Activated naive CD4-positive, alpha-beta T cell treated with anti-CD3 and anti-CD28 coated beads for 36 hours (primary cell): ENCODE data around the gene ARHGEF16. TPM values are rescaled to one million over a fixed set of nuclear protein-coding genes. Genes with fewer than 3 reads are reported as not detected.

Experiments used
- CTCF ChIA-PET: fragments of 350-600 bp; sonication (Branson Sonifier 250); formaldehyde crosslinking; loops from one replicate; lab custom pipeline; 2021; ENCODE audit warnings: antibody characterized with exemption; lab: Charles Lee
- DNase-seq: peaks from one replicate; pipeline ENCODE4 v3.0.0-alpha.2; 2020
- H3K27ac Mint-ChIP-seq: one replicate; pipeline ENCODE4 v1.8.0; 2021; ENCODE audit warnings: mild to moderate bottlenecking, mixed read lengths
- H3K27me3 Mint-ChIP-seq: one replicate; pipeline ENCODE4 v1.8.0; 2021; ENCODE audit warnings: low read depth, mixed read lengths
- H3K36me3 Mint-ChIP-seq: one replicate; pipeline ENCODE4 v1.8.0; 2021; ENCODE audit warnings: low read depth, mixed read lengths
- H3K4me1 Mint-ChIP-seq: one replicate; pipeline ENCODE4 v1.8.0; 2021; ENCODE audit warnings: low read depth, mixed read lengths
- H3K4me3 Mint-ChIP-seq: one replicate; pipeline ENCODE4 v1.8.0; 2021; ENCODE audit warnings: mild to moderate bottlenecking, moderate library complexity, mixed read lengths
- H3K9me3 Mint-ChIP-seq: one replicate; pipeline ENCODE4 v1.8.0; 2021; ENCODE audit warnings: mixed read lengths
- intact Hi-C: fragments of 100-400 bp; cut with micrococcal nuclease; formaldehyde crosslinking; loops from one replicate; pipeline ENCODE4 v1.15.1; 2023
- total RNA-seq, 2 experiments: library from RNA; stranded (reverse); gene quantifications; one replicate each; pipeline ENCODE4 v1.2.3, GENCODE V29; 2021

ARHGEF16 gene
- total RNA-seq: under 1 TPM; 0.17 TPM

DNA sequence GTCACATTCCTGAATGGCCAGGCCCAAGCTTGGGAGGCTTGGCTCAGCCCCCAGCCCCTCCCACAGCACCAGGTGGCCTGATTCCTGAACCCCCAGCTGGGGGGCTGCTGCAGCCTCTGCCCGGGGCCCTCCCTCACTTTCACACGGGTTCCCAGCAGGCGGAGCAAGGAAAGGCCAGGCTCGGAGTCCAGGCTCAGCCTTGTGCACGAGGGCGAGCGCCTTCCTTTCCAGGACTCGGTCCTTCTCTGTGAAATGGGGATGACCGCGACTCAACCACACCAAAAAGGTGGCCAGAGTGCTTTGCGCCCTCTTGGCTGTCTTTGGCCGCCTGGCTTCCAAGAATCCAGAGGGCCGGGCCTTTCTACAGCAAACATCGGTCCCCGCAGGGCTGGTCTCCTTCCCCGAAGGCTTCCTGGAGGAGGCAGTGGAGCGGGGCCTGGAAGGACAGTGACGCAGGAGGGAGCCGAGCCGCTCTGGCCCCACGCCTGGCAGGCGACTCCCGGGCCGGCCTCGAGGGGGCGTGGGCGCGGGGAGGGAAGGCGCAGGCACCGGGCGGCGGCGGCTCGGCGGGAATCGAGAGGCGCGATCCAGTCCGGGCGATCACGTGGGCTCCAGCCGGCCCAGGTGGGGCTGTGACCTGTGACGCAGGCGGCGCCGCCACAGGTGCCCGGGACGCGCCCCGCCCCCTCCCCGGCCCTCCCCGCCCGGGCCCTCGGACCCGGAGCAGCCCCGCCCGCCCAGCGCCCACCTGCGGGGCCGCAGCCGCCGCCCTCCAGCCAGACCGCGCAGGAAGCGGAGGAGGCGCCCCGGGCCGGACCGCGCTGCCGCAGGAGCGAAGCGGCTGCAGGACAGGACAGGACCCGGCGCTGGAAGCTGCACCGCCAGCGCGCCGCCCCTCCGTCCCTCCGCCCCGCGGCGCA, at the start of gene ARHGEF16:
Gene ARHGEF16, plus strand, starts transcription at position 775 of the 920 bp plus-strand sequence. CDS start 8,420 bp downstream, outside the sequence.
- DNase-seq: peak; percentile 37
- H3K36me3 Mint-ChIP-seq: no peaks in the 10 kb centered on the region
- peaks cover 7% of the 10 kb centered on the region for H3K27me3 Mint-ChIP-seq
- intact Hi-C loops: loop anchor here (1.0 to 2.0 kb wide), 3 partner anchors 30 to 271 kb away; no protein-coding TSS in a partner anchor
- CTCF ChIA-PET: interaction anchor here (0.6 to 2.5 kb wide), 10 partner anchors 9 to 166 kb away, joined by 3 to 27 read pairs (median 6); no protein-coding TSS in a partner anchor
- no peak within 1 kb of the TSS for H3K27ac Mint-ChIP-seq
- H3K4me3 Mint-ChIP-seq: peak within 1 kb of the TSS; percentile 45
- H3K4me1 Mint-ChIP-seq: peaks cover 2% of the 10 kb centered on the region
- no peaks in the 10 kb centered on the region for H3K9me3 Mint-ChIP-seq

DNA sequence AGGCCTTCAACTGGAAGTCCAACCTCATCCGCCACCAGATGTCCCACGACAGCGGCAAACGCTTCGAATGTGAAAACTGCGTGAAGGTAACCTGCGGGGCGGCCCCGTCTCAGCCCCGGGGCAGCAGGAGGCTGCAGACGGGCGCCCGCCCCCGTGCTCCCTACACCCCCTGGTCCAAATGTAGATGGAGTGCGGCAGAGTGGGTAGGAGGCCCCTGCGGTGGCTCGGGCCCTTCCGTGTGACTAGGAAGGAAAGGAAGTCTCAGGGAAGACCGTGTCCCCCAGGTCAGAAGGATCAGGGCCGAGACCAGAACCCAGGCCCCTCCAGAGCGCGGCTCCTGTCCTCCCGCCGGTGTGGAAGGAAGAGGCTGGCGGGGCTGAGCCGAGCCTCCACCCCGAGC, 49.7 kb upstream of the ARHGEF16 start:
- CTCF ChIA-PET: no interaction called here
- no peak for DNase-seq
- Mint-ChIP-seq H3K4me1 (no peaks in the 10 kb centered on the region), H3K4me3 (no peak overlapping the region), H3K27ac (no peak overlapping the region), H3K36me3 (no peaks in the 10 kb centered on the region), H3K27me3 (no peaks in the 10 kb centered on the region), H3K9me3 (no peaks in the 10 kb centered on the region)
- intact Hi-C loops: no loop called here

DNA sequence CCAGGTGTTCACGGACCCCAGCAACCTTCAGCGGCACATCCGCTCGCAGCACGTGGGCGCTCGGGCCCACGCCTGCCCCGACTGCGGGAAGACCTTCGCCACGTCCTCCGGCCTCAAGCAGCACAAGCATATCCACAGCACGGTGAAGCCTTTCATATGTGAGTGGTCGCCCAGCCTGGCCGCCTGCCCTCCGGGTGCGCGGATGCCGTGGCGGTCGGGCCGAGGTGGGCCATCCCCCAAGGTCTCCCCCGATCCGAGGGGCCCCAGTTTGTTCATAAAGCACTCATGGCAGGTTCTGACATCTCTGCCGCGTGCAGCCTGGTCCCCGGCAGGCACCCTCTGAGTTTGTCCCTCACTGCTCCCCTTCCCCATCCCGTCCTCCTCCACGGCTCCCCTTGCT, 49.0 kb upstream of the ARHGEF16 start:
- no peak overlapping the region for H3K27ac Mint-ChIP-seq
- H3K4me3 Mint-ChIP-seq: no peak overlapping the region
- intact Hi-C loops: no loop called here
- no peaks in the 10 kb centered on the region for H3K9me3 Mint-ChIP-seq
- CTCF ChIA-PET: no interaction called here
- no peaks in the 10 kb centered on the region for H3K36me3 Mint-ChIP-seq
- no peaks in the 10 kb centered on the region for H3K27me3 Mint-ChIP-seq
- no peak for DNase-seq
- H3K4me1 Mint-ChIP-seq: no peaks in the 10 kb centered on the region

DNA sequence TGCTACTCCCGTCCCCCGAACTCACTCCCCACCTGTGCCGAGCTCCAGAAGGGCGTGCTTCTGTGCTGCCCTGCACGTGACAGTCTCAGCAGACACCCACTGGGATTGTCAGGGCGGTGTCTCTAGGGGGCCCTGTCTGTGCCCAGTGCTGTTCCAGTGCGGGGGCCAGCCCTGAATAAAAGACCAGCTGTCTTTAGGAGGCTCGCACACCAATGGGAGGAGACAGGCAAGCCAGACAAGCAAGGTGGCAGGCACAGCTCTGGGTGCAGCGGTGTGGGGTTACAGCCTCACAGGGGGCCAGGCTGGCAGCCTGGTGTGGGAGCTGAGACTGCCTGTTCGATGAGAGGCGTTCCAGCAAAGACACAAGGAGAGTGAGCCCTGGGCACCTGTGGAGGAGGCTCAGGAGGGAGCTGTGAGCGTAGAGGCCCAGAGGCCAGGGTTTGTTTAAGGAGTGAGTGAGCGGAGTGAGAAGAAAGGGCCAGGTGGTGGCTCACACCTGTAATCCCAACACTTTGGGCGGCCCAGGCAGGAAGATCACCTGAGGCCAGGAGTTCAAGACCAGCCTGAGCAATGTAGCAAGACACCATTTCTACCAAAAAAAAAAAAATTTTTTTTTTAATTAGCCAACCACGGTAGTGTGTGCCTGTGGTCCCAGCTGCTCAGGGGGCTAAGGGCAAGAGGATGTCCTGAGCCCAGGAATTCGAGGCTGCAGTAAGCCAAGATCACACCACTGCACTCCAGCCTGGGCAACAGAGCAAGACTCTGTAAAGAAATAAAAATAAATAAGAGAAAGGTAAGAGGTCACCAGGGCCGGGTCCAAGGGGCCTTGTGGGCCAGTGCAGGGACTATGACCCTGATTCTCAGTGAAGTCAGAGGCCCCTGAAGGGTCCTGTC, 48.2 kb upstream of the ARHGEF16 start:
- CTCF ChIA-PET: no interaction called here
- Mint-ChIP-seq H3K36me3 (no peaks in the 10 kb centered on the region), H3K4me1 (no peaks in the 10 kb centered on the region), H3K27ac (no peak overlapping the region), H3K9me3 (no peaks in the 10 kb centered on the region), H3K4me3 (no peak overlapping the region), H3K27me3 (no peaks in the 10 kb centered on the region)
- intact Hi-C loops: no loop called here
- DNase-seq: no peak

DNA sequence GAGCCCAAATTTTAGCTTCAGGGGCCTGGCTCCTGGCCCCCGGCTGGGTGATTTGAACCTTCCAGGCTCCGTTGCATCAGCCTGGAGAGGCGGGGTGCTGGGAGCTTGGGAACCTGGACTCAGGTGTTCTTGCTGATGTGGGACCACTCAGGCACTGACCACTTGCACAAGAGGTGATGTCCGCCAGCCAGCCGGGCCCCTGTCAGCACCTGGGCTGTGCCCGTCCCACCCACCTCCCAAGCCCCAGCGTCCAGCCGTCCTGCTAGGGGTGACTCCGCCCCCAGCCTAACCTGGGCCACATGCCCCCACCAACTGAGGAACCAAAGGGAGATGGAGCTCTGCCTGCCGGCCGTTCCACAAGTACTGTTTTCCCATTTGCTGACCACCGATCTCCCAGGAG, 47.4 kb upstream of the ARHGEF16 start:
- Mint-ChIP-seq H3K27me3 (no peaks in the 10 kb centered on the region), H3K4me1 (no peaks in the 10 kb centered on the region), H3K9me3 (no peaks in the 10 kb centered on the region), H3K36me3 (no peaks in the 10 kb centered on the region), H3K27ac (no peak overlapping the region), H3K4me3 (no peak overlapping the region)
- DNase-seq: no peak
- intact Hi-C loops: no loop called here
- CTCF ChIA-PET: no interaction called here

DNA sequence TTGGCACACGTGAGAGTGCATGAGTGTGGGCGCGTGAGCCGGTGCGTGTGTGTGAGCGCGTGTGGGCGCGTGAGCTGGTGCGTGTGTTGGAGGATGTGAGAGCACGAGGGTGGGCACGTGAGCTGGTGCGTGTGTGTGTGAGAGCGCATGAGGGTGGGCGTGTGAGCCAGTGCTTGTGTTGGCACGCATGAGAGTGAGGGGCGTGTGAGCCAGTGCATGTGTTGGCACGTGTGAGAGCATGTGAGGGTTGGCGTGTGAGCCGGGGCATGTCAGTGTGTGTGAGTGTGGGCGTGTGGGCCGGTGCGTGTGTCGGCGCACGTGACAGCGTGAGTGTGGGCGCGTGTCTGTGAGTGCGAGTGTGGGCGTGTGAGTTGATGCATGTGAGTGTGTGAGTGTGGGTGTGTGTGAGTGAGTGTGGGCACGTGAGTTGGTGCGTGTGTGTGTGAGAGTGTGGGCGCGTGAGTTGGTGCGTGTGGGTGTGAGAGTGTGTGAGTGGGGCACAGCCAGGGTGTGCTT, 45.7 kb upstream of the ARHGEF16 start:
- intact Hi-C loops: no loop called here
- Mint-ChIP-seq H3K4me1 (no peaks in the 10 kb centered on the region), H3K9me3 (no peaks in the 10 kb centered on the region), H3K27me3 (no peaks in the 10 kb centered on the region), H3K4me3 (no peak overlapping the region), H3K27ac (no peak overlapping the region), H3K36me3 (no peaks in the 10 kb centered on the region)
- no peak for DNase-seq
- CTCF ChIA-PET: no interaction called here

DNA sequence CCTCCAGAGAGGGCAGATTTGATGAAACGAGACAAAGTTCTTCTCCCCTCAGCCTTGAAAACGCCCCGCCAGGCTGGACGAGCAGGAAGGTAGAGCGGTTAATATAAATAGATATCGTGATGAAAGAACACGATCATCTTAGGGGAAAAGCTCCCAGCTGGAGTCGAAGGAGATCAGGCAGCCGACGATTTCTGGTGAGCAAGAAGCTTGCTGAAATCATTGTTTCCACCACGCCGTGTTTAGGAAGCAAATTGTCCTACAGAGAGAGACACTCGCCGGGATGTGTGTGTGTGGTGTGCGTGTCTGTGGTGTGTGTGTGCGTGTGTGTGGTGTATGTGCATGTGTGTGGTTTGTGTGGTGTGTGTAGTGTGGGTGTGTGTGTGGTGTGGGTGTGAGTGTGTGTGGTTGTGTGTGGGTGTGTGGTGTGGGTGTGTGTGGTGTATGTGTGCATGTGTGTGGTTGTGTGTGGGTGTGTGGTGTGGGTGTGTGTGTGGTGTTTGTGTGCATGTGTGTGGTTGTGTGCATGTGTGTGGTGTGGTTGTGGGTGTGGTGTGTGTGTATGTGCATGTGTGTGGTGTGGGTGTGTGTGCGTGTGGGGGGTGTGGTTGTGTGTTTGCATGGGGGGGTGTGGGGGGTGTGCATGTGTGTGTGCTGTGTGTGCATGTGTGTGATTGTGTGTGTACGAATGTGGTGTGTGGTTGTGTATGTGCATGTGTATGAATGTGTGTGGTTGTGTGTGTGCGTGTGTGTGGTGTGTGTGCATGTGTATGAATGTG, 44.9 kb upstream of the ARHGEF16 start:
- CTCF ChIA-PET: no interaction called here
- Mint-ChIP-seq H3K27me3 (no peaks in the 10 kb centered on the region), H3K9me3 (no peaks in the 10 kb centered on the region), H3K27ac (no peak overlapping the region), H3K36me3 (no peaks in the 10 kb centered on the region), H3K4me3 (no peak overlapping the region), H3K4me1 (no peaks in the 10 kb centered on the region)
- intact Hi-C loops: no loop called here
- no peak for DNase-seq

DNA sequence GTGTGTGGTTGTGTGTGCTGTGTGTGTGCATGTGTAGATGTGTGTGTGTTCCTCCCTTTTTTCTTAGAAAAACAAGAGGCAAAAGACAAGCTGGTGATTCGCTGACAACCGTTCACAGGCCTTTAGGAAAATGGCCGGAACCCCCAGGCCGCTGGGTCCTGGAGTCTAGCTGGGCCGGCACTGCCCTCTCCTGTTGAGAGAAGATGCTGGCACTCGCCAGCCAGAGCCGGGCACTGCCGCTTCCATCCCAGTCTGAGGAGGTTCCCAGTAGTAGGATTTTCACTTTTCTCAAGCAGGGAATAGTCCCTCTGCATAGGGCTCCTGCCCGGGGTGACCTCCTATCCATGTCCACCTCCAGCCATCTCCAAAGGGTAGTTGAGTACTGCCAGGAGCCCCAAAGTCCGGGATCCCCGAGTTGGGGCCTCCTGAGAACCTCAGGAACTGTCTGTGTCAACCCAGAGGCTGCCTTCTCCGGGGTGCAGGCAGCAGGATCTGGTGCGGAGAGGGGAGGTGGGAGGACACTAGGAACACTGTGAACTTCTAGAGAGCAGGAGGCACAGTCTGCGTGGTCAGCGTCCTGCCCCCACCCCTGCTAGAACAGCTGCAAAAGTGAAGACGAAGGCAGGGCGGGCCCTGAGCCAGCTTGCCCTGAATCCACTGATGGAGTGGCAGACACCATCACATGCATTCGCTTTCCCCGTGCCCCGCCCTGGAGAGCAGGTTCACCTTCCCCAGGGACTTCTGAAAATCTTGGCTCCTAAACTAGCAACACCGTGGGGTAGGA, 44.1 kb upstream of the ARHGEF16 start:
- intact Hi-C loops: no loop called here
- Mint-ChIP-seq H3K4me1 (no peaks in the 10 kb centered on the region), H3K27me3 (no peaks in the 10 kb centered on the region), H3K4me3 (no peak overlapping the region), H3K9me3 (no peaks in the 10 kb centered on the region), H3K27ac (no peak overlapping the region), H3K36me3 (no peaks in the 10 kb centered on the region)
- no peak for DNase-seq
- CTCF ChIA-PET: no interaction called here

DNA sequence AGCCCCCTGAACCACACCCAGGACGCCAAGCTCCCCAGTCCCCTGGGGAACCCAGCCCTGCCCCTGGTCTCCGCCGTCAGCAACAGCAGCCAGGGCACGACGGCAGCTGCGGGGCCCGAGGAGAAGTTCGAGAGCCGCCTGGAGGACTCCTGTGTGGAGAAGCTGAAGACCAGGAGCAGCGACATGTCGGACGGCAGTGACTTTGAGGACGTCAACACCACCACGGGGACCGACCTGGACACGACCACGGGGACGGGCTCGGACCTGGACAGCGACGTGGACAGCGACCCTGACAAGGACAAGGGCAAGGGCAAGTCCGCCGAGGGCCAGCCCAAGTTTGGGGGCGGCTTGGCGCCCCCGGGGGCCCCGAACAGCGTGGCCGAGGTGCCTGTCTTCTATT, 42.7 kb upstream of the ARHGEF16 start:
- CTCF ChIA-PET: no interaction called here
- no peaks in the 10 kb centered on the region for H3K4me1 Mint-ChIP-seq
- H3K27me3 Mint-ChIP-seq: no peaks in the 10 kb centered on the region
- no peaks in the 10 kb centered on the region for H3K36me3 Mint-ChIP-seq
- DNase-seq: no peak
- no peak overlapping the region for H3K27ac Mint-ChIP-seq
- peaks cover 1% of the 10 kb centered on the region for H3K9me3 Mint-ChIP-seq
- no peak overlapping the region for H3K4me3 Mint-ChIP-seq
- intact Hi-C loops: no loop called here

DNA sequence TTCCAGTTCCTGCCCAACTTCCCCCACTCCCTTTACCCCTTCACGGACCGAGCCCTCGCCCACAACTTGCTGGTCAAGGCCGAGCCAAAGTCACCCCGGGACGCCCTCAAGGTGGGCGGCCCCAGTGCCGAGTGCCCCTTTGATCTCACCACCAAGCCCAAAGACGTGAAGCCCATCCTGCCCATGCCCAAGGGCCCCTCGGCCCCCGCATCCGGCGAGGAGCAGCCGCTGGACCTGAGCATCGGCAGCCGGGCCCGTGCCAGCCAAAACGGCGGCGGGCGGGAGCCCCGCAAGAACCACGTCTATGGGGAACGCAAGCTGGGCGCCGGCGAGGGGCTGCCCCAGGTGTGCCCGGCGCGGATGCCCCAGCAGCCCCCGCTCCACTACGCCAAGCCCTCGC, 42.1 kb upstream of the ARHGEF16 start:
- CTCF ChIA-PET: no interaction called here
- intact Hi-C loops: no loop called here

DNA sequence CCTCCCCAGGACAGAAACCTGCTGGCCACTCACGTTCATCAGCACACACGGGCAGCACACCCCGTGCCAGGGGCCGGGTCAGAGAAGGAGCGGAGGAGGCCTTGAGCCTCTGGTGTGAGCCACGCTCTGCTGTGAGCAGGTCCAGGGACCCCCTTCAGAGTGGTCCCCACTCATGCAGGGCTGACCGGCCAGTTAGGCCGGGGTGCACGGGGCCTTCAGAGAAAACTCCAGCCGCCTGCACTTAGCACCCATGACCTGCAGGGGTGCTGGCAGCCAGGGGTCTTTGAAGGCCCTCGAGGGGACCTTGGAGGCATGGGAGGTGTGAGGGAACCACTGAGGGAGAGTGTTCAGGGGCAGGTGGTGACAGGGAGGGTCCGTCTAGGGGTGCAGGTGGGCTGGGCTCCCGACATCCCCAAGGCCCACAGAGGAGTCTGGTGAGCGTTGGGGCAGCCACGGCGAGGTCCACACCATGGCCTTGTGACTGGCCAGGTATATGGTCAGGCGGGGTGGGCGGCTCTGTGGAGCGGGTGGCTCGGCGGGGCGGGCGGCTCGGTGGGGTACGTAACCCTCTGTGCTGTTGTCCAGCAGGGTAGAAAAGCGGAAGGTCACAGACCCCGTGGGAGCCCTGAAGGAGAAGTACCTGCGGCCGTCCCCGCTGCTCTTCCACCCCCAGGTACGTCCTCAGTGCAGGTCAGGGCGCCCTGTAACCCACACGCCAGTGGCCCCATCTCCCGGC, 40.3 kb upstream of the ARHGEF16 start:
- H3K4me1 Mint-ChIP-seq: no peaks in the 10 kb centered on the region
- no peak overlapping the region for H3K4me3 Mint-ChIP-seq
- H3K27me3 Mint-ChIP-seq: no peaks in the 10 kb centered on the region
- H3K9me3 Mint-ChIP-seq: peaks cover 2% of the 10 kb centered on the region
- CTCF ChIA-PET: no interaction called here
- no peak overlapping the region for H3K27ac Mint-ChIP-seq
- intact Hi-C loops: no loop called here
- no peaks in the 10 kb centered on the region for H3K36me3 Mint-ChIP-seq
- DNase-seq: no peak

More for the DNA sequence above, 42.1 kb upstream of the ARHGEF16 start:
- H3K27me3 Mint-ChIP-seq: no peaks in the 10 kb centered on the region
- no peaks in the 10 kb centered on the region for H3K36me3 Mint-ChIP-seq
- H3K4me3 Mint-ChIP-seq: no peak overlapping the region
- H3K9me3 Mint-ChIP-seq: peaks cover 2% of the 10 kb centered on the region
- no peak for DNase-seq
- no peaks in the 10 kb centered on the region for H3K4me1 Mint-ChIP-seq
- no peak overlapping the region for H3K27ac Mint-ChIP-seq
